AG09319 (cell line): ENCODE data around the gene DLG5.

Experiments
- DNase-seq: peaks from one replicate; pipeline ENCODE4 v3.0.0-alpha.2; 2010; ENCODE audit warnings: low read depth; ENCODE audit errors: extremely low read depth
- CTCF ChIP-seq: IDR thresholded peaks from 2 replicates; pipeline ENCODE4 v1.5.1; 2011; ENCODE audit warnings: low read depth, mild to moderate bottlenecking, inconsistent platforms, low read length, moderate library complexity

The DLG5 gene

GRCh38 chr10:77845451-77845850 lies 81.1 kb downstream of the DLG5 start:
- TF ChIP-seq CTCF: no peak

GRCh38 chr10:77844713-77845445 lies 81.7 kb downstream of the DLG5 start:
- no peak for TF ChIP-seq CTCF
- DNase-seq: no peak

More at GRCh38 chr10:77845451-77845850, 81.1 kb downstream of the DLG5 start:
- DNase-seq: no peak

- no peak for TF ChIP-seq CTCF
- DNase-seq: no peak
Observed at GRCh38 chr10:77844177-77844576, 82.4 kb downstream of the DLG5 start.

GRCh38 chr10:77843264-77843663 lies 83.3 kb downstream of the DLG5 start:
- TF ChIP-seq CTCF: no peak
- DNase-seq: no peak

GRCh38 chr10:77842652-77843212 lies 83.8 kb downstream of the DLG5 start:
- DNase-seq: no peak
- TF ChIP-seq CTCF: no peak

- DNase-seq: no peak
- no peak for TF ChIP-seq CTCF
Observed at GRCh38 chr10:77841711-77842375, 84.7 kb downstream of the DLG5 start.

- TF ChIP-seq CTCF: no peak
Observed at GRCh38 chr10:77840636-77841035, 85.9 kb downstream of the DLG5 start.

More at GRCh38 chr10:77840636-77841035, 85.9 kb downstream of the DLG5 start:
- DNase-seq: no peak
